ENCODE results near the gene MINAR1. TPM values are rescaled to one million over a fixed set of nuclear protein-coding genes. Genes with fewer than 3 reads are reported as not detected.
A peak's percentile ranks its signal among the peaks of the same experiment; 100 is the strongest.

Gene MINAR1
- total and polyA plus RNA-seq, 11 donors = 0.04 to 0.29 (median 0.12) TPM; not detected in 2

DNA sequence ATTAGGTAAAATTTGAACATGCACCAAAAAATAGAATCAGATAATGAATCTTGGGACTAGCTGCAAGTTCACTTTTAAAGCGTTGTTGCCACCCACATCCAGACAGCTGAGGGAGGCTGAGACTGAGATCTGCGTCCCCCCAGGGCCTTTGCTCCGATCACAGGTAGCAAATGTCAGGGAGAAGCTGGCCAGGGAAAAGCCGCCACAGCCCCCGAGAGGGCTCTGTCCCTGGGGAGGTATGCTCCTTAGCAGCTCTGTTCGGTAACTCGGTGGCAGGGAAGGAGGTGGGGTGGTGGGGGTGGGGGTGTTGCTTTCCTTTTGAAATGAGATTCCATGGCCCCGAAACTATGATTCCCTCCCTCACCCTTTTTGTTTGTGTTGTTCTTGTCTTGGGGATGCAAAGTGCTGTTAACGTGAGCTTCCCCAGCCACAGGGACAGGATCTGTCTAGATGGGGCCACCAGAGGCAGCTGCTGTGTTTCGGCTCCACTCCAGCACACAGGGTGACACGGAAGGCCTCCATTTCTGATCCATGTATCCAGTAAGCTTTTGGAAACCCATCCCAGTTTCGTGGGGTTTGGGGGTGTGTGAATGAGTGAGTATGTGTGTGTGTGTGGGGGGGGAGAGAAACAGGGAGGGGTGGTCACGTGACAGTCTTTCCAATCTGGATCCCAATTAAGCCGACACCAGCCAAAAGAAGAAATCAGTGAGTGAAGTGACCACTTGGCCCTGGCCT, 1.1 kb upstream of the MINAR1 start:
- H3K36me3 ChIP-seq = no peaks in the 10 kb centered on the region
- DNase-seq (no peak), ATAC-seq (no peak)
- H3K4me1 ChIP-seq = peaks cover 0 to 19% (median 7%) of the 10 kb centered on the region in 12 donors
- no peaks in the 10 kb centered on the region for H3K9me3 ChIP-seq
- peak overlapping the region in 10 of 12 donors; percentile 27 to 57 (median 50) for H3K4me3 ChIP-seq
- H3K27ac ChIP-seq = no peak overlapping the region
- peaks cover 15 to 85% (median 45%) of the 10 kb centered on the region in 9 donors for H3K27me3 ChIP-seq
- intact Hi-C loops (cut with DNase I) = no loop called here
- whole genome bisulfite sequencing, 4 donors = 14 to 23% (median 17%) methylated on average over 14 of the region's 14 CpGs
- TF ChIP-seq POLR2A (IDR thresholded peaks at IDR 0.05) = no peak
- TF ChIP-seq, protein P1, sequence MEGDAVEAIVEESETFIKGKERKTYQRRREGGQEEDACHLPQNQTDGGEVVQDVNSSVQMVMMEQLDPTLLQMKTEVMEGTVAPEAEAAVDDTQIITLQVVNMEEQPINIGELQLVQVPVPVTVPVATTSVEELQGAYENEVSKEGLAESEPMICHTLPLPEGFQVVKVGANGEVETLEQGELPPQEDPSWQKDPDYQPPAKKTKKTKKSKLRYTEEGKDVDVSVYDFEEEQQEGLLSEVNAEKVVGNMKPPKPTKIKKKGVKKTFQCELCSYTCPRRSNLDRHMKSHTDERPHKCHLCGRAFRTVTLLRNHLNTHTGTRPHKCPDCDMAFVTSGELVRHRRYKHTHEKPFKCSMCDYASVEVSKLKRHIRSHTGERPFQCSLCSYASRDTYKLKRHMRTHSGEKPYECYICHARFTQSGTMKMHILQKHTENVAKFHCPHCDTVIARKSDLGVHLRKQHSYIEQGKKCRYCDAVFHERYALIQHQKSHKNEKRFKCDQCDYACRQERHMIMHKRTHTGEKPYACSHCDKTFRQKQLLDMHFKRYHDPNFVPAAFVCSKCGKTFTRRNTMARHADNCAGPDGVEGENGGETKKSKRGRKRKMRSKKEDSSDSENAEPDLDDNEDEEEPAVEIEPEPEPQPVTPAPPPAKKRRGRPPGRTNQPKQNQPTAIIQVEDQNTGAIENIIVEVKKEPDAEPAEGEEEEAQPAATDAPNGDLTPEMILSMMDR (IDR thresholded peaks at IDR 0.05) = no peak

DNA sequence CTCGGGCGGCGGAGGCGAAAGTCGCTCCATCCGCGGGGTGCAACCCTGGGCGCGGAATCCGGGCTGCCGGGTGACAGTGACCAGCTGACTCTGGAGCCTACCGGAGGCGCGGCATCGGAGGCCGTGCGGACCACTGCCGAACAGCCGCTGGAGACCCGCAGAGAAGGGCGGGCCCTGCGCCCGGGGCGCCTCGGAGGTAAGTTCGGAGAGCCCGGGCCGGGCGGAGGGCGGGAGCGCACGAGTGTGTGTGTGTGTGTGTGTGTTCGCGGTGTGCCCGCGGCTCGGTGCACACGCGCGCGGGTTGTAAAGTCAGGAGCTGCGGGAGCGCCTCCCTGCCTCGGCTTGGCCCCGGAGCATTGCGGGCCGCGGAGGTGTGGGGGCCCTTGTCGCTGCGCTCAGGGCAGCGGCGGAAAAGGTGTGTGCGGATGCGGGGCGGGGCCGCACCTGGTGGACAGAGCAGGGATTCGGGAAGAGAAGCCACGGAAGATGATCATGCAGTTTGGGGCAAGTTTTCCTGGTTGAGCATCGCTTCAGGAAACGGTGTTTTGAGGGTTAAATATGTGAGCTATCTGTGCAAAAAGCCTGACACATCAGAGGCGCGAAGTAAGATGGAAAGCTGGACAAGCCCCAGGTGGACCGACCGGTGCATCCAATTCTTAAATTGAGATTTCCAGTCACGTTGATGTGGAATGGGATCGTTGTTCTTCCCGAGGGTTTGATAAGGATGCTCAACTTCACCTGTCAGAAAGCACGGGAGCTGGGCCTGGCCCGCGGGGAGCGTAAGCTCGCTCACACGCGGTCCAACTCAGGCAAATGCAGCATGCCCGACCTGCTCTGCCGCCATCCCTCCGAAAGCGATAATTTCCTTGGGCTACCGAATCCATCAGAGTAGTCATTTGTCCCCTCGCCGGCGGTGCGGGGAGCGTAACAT, 474 bp downstream of the MINAR1 start:
- no peak overlapping the region for H3K27ac ChIP-seq
- peak overlapping the region; percentile 27 to 57 (median 46) for H3K4me3 ChIP-seq
- DNase-seq (no peak), ATAC-seq (peak in 1 of 4 donors; percentile 20)
- no peak for TF ChIP-seq POLR2A (IDR thresholded peaks at IDR 0.05)
- TF ChIP-seq, protein P1 (IDR thresholded peaks at IDR 0.05) = no peak
- H3K27me3 ChIP-seq = peaks cover 15 to 76% (median 45%) of the 10 kb centered on the region in 9 donors
- no peaks in the 10 kb centered on the region for H3K36me3 ChIP-seq
- intact Hi-C loops (cut with DNase I) = no loop called here
- 2 to 5% (median 3%) methylated on average over 49 to 84 of the region's 84 CpGs for WGBS, 4 donors
- peaks cover 0 to 19% (median 7%) of the 10 kb centered on the region in 12 donors for H3K4me1 ChIP-seq
- H3K9me3 ChIP-seq = no peaks in the 10 kb centered on the region

DNA sequence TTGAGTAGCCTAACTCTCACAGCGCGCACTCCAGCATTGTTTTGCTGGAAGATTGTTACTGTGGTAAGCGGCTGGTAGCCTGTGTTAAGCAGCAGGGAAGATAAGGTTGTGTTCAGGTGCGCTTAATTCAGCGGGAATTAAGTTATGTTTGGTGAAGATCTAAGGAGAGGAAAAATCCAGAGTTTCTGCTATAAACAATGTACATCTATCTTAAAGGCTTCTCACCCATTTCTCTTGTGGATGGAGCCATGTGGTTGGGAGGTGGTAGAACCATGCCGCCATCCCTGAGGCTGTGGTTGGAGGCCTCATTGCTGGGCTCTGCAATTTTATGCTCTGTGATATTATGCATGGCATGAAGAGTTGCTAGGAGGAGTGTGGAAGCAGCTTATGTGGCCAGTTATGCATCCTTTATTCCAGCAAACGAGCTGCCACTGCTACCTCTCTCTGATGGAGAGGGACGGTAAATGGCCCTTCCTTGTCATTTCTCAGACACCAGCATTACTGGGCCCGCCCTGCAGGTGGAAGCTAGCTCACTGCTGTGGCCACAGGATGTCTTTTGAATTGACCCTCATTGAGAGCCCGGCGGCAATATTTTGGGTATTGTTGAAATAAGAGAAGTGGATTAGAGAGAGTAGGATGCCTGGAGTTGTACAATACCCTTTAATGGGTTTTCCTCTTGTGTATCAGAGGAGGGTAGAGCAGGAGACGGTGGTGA, 1.3 kb downstream of the MINAR1 start:
- H3K9me3 ChIP-seq = no peaks in the 10 kb centered on the region
- TF ChIP-seq, protein P1 (IDR thresholded peaks at IDR 0.05) = no peak
- no peak for TF ChIP-seq POLR2A (IDR thresholded peaks at IDR 0.05)
- 34 to 46% (median 39%) methylated on average over 12 of the region's 12 CpGs for WGBS, 4 donors
- H3K36me3 ChIP-seq = no peaks in the 10 kb centered on the region
- H3K4me3 ChIP-seq = no peak overlapping the region
- ATAC-seq = no peak
- peaks cover 15 to 70% (median 45%) of the 10 kb centered on the region in 9 donors for H3K27me3 ChIP-seq
- H3K4me1 ChIP-seq = peaks cover 0 to 19% (median 7%) of the 10 kb centered on the region in 12 donors
- DNase-seq = no peak
- no peak overlapping the region for H3K27ac ChIP-seq
- intact Hi-C loops (cut with DNase I) = no loop called here
